Subcutaneous adipose tissue (tissue), 4 donors: ENCODE measurements around the gene CHD6. TPM values are rescaled to one million over a fixed set of nuclear protein-coding genes. Genes with fewer than 3 reads are reported as not detected.

Experiments used
- total RNA-seq, 4 donors: library from RNA; depleted of rRNA; stranded (reverse); fragments of >200 nt; gene quantifications; one replicate each; pipeline ENCODE4 v1.1.0, GENCODE V29; 2016
- TF ChIP-seq, protein P1 (sequence below): fragments of 450-650 bp; IDR thresholded peaks from one replicate; pipeline ENCODE4 v1.5.1; 2016; ENCODE audit warnings: low read depth, mild to moderate bottlenecking, control low read depth, antibody characterized with exemption, moderate library complexity

The CHD6 gene
- total RNA-seq, 4 donors from 2014 or later = 31.5 to 47.4 (median 37.9) TPM

DNA sequence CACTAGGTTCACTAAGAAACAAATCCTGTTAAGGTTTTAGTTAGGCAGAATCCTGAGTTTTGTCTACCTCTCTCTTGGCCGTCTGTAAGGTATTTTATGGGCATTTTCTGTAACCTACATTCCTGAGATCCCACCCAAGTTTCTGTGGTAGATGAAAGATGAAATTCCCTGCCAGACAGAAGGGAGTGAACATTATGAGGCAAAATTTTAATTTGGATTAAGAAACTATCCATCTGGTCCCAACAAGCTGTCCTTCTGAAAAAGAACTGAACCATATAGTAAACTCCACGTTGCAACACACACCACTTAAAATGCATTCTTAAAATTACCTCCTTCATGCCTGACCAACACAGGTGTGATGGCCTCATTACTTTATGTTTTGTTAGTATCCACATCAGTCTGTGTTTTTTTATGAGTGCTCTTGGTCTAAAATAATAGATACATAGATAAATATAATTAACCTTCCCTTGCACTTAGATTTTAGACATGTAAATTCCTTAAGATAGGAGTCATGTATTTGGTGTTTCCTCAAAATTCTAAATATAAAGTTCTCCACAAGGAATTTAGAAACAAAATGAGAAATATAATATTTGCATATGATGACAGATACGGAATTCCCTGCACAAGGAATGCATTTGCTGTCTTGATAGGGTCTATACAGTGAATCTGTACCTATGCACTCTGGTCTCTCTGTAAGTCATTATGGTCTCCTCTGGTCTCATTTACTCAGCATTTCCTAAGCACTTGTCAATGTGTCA, 86.5 kb downstream of the CHD6 start:
- TF ChIP-seq, protein P1, sequence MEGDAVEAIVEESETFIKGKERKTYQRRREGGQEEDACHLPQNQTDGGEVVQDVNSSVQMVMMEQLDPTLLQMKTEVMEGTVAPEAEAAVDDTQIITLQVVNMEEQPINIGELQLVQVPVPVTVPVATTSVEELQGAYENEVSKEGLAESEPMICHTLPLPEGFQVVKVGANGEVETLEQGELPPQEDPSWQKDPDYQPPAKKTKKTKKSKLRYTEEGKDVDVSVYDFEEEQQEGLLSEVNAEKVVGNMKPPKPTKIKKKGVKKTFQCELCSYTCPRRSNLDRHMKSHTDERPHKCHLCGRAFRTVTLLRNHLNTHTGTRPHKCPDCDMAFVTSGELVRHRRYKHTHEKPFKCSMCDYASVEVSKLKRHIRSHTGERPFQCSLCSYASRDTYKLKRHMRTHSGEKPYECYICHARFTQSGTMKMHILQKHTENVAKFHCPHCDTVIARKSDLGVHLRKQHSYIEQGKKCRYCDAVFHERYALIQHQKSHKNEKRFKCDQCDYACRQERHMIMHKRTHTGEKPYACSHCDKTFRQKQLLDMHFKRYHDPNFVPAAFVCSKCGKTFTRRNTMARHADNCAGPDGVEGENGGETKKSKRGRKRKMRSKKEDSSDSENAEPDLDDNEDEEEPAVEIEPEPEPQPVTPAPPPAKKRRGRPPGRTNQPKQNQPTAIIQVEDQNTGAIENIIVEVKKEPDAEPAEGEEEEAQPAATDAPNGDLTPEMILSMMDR = no peak

DNA sequence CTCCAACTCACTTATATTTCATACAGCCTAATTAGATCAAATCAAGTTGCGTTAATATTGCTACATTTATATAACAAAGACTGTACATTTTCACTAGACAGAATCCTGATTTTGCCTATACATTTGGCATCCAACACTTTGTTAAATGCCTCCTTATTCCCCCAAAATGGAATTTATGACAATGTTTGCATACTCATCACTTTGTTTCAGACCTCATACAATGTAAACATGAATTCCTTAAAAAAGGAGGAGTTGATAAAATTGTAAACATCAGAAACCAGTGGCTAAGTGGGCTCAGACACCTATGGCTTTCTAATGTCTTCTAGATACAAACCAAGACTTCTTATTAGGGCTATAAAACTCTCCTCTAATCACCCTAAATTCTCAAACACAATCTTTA, 87.3 kb downstream of the CHD6 start:
- TF ChIP-seq, protein P1 = no peak

DNA sequence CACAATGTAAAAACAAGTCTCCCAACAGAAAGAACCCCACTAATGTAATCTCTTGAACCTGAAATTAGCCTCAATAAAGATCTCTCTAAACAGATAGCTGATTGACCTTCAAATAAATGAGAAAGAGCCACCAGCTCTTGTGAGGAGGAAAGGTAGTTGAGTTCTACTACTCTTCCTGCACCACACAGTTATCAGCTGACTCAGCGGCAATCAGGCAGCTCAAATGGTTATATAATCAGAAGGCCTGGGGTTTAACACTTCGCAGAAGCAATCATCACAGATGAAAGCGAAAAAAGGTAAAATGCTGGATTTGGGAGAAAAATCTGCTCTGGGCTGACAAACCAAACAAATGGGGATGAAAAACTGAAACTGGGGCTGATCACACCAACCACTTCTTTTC, 91.8 kb downstream of the CHD6 start:
- TF ChIP-seq, protein P1 = no peak

DNA sequence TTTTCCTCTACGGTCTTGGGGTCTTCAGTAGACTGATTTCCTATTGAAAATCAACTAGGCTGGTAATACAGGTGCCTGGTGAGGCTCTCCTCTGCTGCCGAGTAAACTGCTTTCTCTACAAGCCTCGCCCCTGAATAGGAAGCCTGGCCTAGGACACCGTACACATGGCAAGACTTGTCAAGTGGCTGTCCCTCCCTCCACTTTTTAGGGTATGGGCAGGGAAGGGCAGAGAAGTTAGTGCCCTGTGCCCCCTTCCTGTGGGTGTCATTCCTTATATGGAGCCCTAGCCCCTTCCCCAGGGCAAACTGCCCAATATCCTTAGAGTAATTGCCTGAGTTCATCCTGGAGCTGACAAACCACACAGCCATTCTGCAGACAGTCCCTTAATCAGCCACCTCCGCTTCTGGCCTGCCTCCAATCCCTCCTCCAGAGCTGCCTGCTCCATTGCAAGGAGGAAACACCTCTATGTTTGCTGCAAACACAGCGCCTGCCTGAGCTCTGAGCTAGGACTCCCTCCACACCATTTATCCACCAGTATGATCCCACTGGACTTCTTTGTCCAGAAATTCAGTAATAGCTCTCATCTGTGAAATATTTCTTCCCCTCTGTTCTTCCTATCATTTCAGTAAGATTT, 93.1 kb downstream of the CHD6 start:
- TF ChIP-seq, protein P1 = no peak

DNA sequence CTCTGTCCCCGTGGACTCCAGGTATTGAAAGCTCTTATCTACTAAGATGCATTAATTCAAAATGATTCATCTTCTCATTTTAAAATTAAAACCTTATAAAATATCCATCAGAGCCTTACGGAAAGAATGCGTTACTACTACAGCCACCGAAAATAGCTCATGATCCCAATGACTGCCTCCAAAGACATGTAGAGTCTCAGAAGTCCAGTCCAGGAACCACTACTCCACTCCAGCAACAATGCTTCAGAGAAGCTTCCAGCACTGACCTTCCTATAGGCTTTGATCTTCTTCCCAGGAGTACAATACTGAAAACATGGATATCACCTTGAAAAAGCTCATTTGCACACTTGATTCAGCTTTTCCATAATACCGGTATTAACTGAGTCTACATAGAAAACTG, 94.3 kb downstream of the CHD6 start:
- TF ChIP-seq, protein P1 = no peak

DNA sequence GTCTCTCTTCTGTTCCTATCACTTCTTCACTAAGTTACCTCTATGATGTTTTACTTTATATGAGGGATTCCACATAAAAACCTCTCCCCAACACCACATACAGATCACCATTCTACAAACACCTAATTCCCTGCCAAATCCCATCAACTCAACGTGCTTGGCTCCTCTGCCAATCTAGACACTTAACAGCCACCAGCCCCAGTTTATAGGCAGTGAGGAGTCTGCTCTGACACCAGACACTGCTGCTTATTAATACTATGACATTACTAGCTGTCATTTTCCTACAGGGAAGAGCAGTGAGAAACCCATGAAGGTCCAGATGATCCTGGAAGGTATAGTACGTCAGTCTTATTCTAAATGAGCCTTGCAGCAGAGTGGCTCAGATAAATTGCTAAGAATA, 104.3 kb downstream of the CHD6 start:
- TF ChIP-seq, protein P1 = no peak

DNA sequence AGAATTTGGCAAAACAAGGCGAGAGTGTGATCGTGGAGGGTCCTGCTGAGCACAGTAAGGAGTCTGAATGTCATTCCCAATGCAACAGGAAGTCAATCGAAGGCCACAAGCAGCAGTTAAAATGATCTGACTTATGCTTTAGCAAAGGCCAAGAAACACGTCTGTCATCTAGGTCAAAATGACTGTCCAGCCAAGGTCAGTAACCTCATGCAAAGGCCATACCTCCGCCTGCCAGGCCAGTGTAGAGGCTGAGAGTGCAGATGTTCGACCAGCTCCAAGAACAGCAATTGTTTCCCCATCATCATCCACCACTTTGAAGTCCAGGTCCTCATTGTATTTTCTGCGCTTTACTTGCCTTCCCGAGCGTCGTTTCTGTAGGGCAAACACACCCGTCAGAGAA, 105.6 kb downstream of the CHD6 start:
- TF ChIP-seq, protein P1 = no peak
